H1 (cell line): ENCODE data around the gene BLTP2. TPM values are rescaled to one million over a fixed set of nuclear protein-coding genes. Genes with fewer than 3 reads are reported as not detected.
A peak's percentile ranks its signal among the peaks of the same experiment; 100 is the strongest.

Source experiments
- CTCF ChIA-PET: fragments of 300-600 bp; sonication (Branson Sonifier 250); formaldehyde crosslinking; loops from one replicate; lab custom pipeline; 2021; ENCODE audit not compliant: partially characterized antibody; lab: Charles Lee
- POLR2A ChIA-PET: fragments of 300-600 bp; sonication (Branson Sonifier 250); formaldehyde crosslinking; loops from one replicate; lab custom pipeline; 2021; ENCODE audit warnings: inconsistent platforms; ENCODE audit not compliant: partially characterized antibody; lab: Charles Lee
- DNase-seq, 2 experiments: peaks; one replicate each; pipeline versions ENCODE4 v3.0.0 to v3.0.0-alpha.2; 2010 to 2022; ENCODE audit warnings: low spot score in 2 of 2, low read depth in 1 of 2, mixed read lengths in 1 of 2
- FAIRE-seq: peaks from 2 replicates; lab custom pipeline; 2011; peaks lifted over from hg19 to GRCh38; lab: Jason Lieb, UNC
- H2AFZ ChIP-seq: 2 replicates; pipeline ENCODE4 v1.8.1; 2012; ENCODE audit warnings: low read length, inconsistent platforms
- H2AK5ac ChIP-seq: 2 replicates; pipeline ENCODE4 v1.6.1; 2013; ENCODE audit warnings: low read depth, low read length
- H2BK120ac ChIP-seq: replicated peaks from 2 replicates; pipeline ENCODE3; 2013; ENCODE audit warnings: low read depth, low read length, inconsistent platforms
- H2BK12ac ChIP-seq: 2 replicates; pipeline ENCODE4 v1.6.1; 2013; ENCODE audit warnings: low read depth, low read length
- H2BK15ac ChIP-seq: 2 replicates; pipeline ENCODE4 v1.6.1; 2013; ENCODE audit warnings: low read length
- H2BK20ac ChIP-seq: 2 replicates; pipeline ENCODE4 v1.6.1; 2013; ENCODE audit warnings: low read length
- H2BK5ac ChIP-seq: 2 replicates; pipeline ENCODE4 v1.6.1; 2013; ENCODE audit warnings: low read depth, low read length
- H3K14ac ChIP-seq: 2 replicates; pipeline ENCODE4 v1.6.1; 2013; ENCODE audit warnings: inconsistent platforms; ENCODE audit not compliant: insufficient read length
- H3K18ac ChIP-seq: 2 replicates; pipeline ENCODE4 v1.6.1; 2013; ENCODE audit warnings: low read length; ENCODE audit errors: extremely low read depth
- H3K23ac ChIP-seq: 2 replicates; pipeline ENCODE4 v1.6.1; 2013; ENCODE audit warnings: inconsistent platforms; ENCODE audit not compliant: insufficient read length
- H3K23me2 ChIP-seq: 2 replicates; pipeline ENCODE4 v1.6.1; 2013; ENCODE audit warnings: low read depth, low read length
- H3K27ac ChIP-seq: 2 replicates; pipeline ENCODE4 v1.6.1; 2011; ENCODE audit warnings: low read depth, low read length, inconsistent platforms
- H3K27me3 ChIP-seq, 4 experiments: replicated peaks in 1 of 4; 1 replicate in 1 of 4; 2 replicates in 3 of 4; pipeline versions ENCODE4 v1.6.1 to v1.8.1; 2011 to 2013; ENCODE audit warnings: low read length in 3 of 4, mild to moderate bottlenecking in 3 of 4, inconsistent platforms in 2 of 4, mixed read lengths in 2 of 4, moderate library complexity in 1 of 4; ENCODE audit not compliant: control insufficient read depth in 3 of 4, insufficient read depth in 3 of 4; ENCODE audit errors: extremely low read depth in 1 of 4
- H3K36me3 ChIP-seq, 4 experiments: 2 replicates each; pipeline versions ENCODE4 v1.6.1 to v1.8.1; 2011 to 2013; ENCODE audit warnings: mild to moderate bottlenecking in 4 of 4, low read length in 3 of 4, moderate library complexity in 2 of 4, control low read depth in 1 of 4, inconsistent platforms in 1 of 4; ENCODE audit not compliant: insufficient read depth in 4 of 4, control insufficient read depth in 2 of 4
- H3K4ac ChIP-seq: replicated peaks from 2 replicates; pipeline ENCODE3; 2013; ENCODE audit warnings: low read length, low read depth, mixed read lengths, inconsistent platforms; ENCODE audit not compliant: insufficient read length
- H3K4me1 ChIP-seq, 4 experiments: replicated peaks in 1 of 4; 1 replicate in 1 of 4; 2 replicates in 3 of 4; pipeline versions ENCODE4 v1.6.1 to v1.8.1; 2011 to 2013; ENCODE audit warnings: low read length in 3 of 4, inconsistent platforms in 2 of 4, mixed read lengths in 1 of 4; ENCODE audit not compliant: insufficient read depth in 4 of 4, control insufficient read depth in 3 of 4
- H3K4me2 ChIP-seq, 2 experiments: 2 replicates each; pipeline versions ENCODE4 v1.6.1 to v1.8.1; 2011 to 2013; ENCODE audit warnings: low read depth in 2 of 2, low read length in 2 of 2, control low read depth in 1 of 2, inconsistent platforms in 1 of 2, mild to moderate bottlenecking in 1 of 2; ENCODE audit not compliant: insufficient read depth in 1 of 2
- H3K4me3 ChIP-seq, 4 experiments: fragments of 200-600, 300-600 bp in 1 of 4; sonication (generic), shearing (Covaris generic), sonication (Bioruptor Twin) in 1 of 4; 2 replicates each; pipeline versions ENCODE4 v1.5.1 to v1.8.1; 2011 to 2016; ENCODE audit warnings: low read length in 4 of 4, low read depth in 3 of 4, control low read depth in 2 of 4, inconsistent platforms in 2 of 4, mild to moderate bottlenecking in 2 of 4, mixed read lengths in 1 of 4, moderate library complexity in 1 of 4; ENCODE audit not compliant: insufficient read depth in 2 of 4; ENCODE audit errors: extremely low read depth in 1 of 4
- H3K56ac ChIP-seq: replicated peaks from 2 replicates; pipeline ENCODE3; 2013; ENCODE audit warnings: low read depth, mild to moderate bottlenecking, mixed read lengths, low read length, inconsistent platforms; ENCODE audit not compliant: insufficient read length
- H3K79me1 ChIP-seq: 2 replicates; pipeline ENCODE4 v1.6.1; 2013; ENCODE audit warnings: low read depth, low read length, control low read depth
- H3K79me2 ChIP-seq, 2 experiments: 2 replicates each; pipeline versions ENCODE4 v1.6.1 to v1.8.1; 2012 to 2013; ENCODE audit warnings: low read length in 2 of 2, mild to moderate bottlenecking in 2 of 2, inconsistent platforms in 1 of 2; ENCODE audit not compliant: insufficient read depth in 2 of 2, control insufficient read depth in 1 of 2
- H3K9ac ChIP-seq, 4 experiments: replicated peaks in 1 of 4; 1 replicate in 1 of 4; 2 replicates in 3 of 4; pipeline versions ENCODE4 v1.6.1 to v1.8.1; 2011 to 2013; ENCODE audit warnings: low read depth in 3 of 4, low read length in 3 of 4, control low read depth in 2 of 4, mild to moderate bottlenecking in 2 of 4, moderate library complexity in 2 of 4, inconsistent platforms in 1 of 4; ENCODE audit errors: extremely low read depth in 1 of 4
- H3K9me3 ChIP-seq, 2 experiments: 2 replicates each; pipeline versions ENCODE4 v1.6.1 to v1.8.1; 2012 to 2013; ENCODE audit warnings: mild to moderate bottlenecking in 2 of 2, moderate library complexity in 2 of 2, control low read depth in 1 of 2, inconsistent platforms in 1 of 2, low read depth in 1 of 2, low read length in 1 of 2, mixed read lengths in 1 of 2; ENCODE audit not compliant: insufficient read depth in 2 of 2
- H4K20me1 ChIP-seq, 2 experiments: replicated peaks in 1 of 2; 2 replicates each; pipeline versions ENCODE3 to v1.8.1; 2011 to 2013; ENCODE audit warnings: inconsistent platforms in 2 of 2, low read length in 2 of 2, mild to moderate bottlenecking in 1 of 2; ENCODE audit not compliant: insufficient read depth in 2 of 2, control insufficient read depth in 1 of 2
- H4K5ac ChIP-seq: 2 replicates; pipeline ENCODE4 v1.6.1; 2013; ENCODE audit warnings: low read length, low read depth, mixed read lengths, inconsistent platforms; ENCODE audit not compliant: insufficient read length
- H4K8ac ChIP-seq: 2 replicates; pipeline ENCODE4 v1.8.0; 2013; ENCODE audit warnings: mild to moderate bottlenecking, moderate library complexity, low read length, inconsistent platforms; ENCODE audit not compliant: insufficient read depth; ENCODE audit errors: extremely low read depth
- H4K91ac ChIP-seq: replicated peaks from 2 replicates; pipeline ENCODE3; 2013; ENCODE audit warnings: low read length, mixed read lengths, inconsistent platforms; ENCODE audit not compliant: insufficient read length
- GTF2F1 ChIP-seq: IDR thresholded peaks from 2 replicates; pipeline ENCODE4 v1.6.1; 2012; ENCODE audit warnings: low read depth, low read length, improper control_type of control experiment, borderline replicate concordance
- HDAC2 ChIP-seq, 2 experiments: fragments of 300-600 bp in 1 of 2; sonication (generic) in 1 of 2; IDR thresholded peaks; 2 replicates each; pipeline ENCODE4 v1.6.1; 2011 to 2012; ENCODE audit warnings: low read depth in 2 of 2, low read length in 2 of 2, mild to moderate bottlenecking in 2 of 2, moderate library complexity in 2 of 2, borderline replicate concordance in 1 of 2, inconsistent platforms in 1 of 2
- SUZ12 ChIP-seq: fragments of 200-600 bp; sonication (generic); IDR thresholded peaks from 2 replicates; pipeline ENCODE4 v1.6.1; 2012; ENCODE audit warnings: mild to moderate bottlenecking, inconsistent platforms, low read length, moderate library complexity, mixed read lengths
- WGBS, 2 experiments: shearing (Covaris generic) in 1 of 2; methylation state at CpG; one replicate each; pipeline versions ENCODE4 v1.1.6 to v1.1.7; 2013 to 2015; ENCODE audit warnings: low lambda C conversion rate in 2 of 2, mixed read lengths in 2 of 2, inconsistent platforms in 1 of 2, low coverage in 1 of 2, missing lambda C conversion rate in 1 of 2; ENCODE audit not compliant: insufficient replicate concordance in 2 of 2, insufficient coverage in 1 of 2, insufficient read length in 1 of 2; ENCODE audit errors: extremely low coverage in 1 of 2, missing lambda C conversion rate in 1 of 2; 5-methylcytosine and 5-hydroxymethylcytosine counted together
- polyA plus RNA-seq, 7 experiments: library from polyadenylated mRNA; depleted of rRNA in 3 of 7; stranded (reverse) in 5 of 7; unstranded in 2 of 7; fragments of >200 nt in 5 of 7; fragments of 200-250 nt in 2 of 7; gene quantifications; 1 replicate in 5 of 7; 2 replicates in 1 of 7; 4 replicates in 1 of 7; pipeline versions ENCODE4 v1.2.1 to v1.2.3, GENCODE V29; 2011 to 2013; ENCODE audit warnings: missing spikeins in 2 of 7, mixed read lengths in 2 of 7
- total RNA-seq: library from RNA; stranded (reverse); fragmentation: NEBNext Ultra II Directional; extraction: Animal tissue kit (Norgen Biotek cat#: 25700); gene quantifications from 2 replicates; pipeline ENCODE4 v1.2.1, GENCODE V29; 2021
- TF ChIP-seq, protein P1 (sequence below): IDR thresholded peaks from 2 replicates; pipeline ENCODE4 v1.6.1; 2012; ENCODE audit warnings: inconsistent platforms
- TF ChIP-seq, protein P2 (sequence below), 3 experiments: IDR thresholded peaks; 1 replicate in 2 of 3; 2 replicates in 1 of 3; pipeline versions ENCODE4 v1.5.1 to v1.6.1; 2011; ENCODE audit warnings: low read length in 3 of 3, mild to moderate bottlenecking in 3 of 3, inconsistent platforms in 2 of 3, low read depth in 1 of 3, moderate library complexity in 1 of 3; ENCODE audit not compliant: insufficient read depth in 1 of 3; ENCODE audit errors: control extremely low read depth in 1 of 3

Gene BLTP2
- total and polyA plus RNA-seq, 2 of the 8 experiments (the other 6 are each of a cell fraction or from before 2014, with no cell fraction given), result 80.9 to 140 TPM

DNA sequence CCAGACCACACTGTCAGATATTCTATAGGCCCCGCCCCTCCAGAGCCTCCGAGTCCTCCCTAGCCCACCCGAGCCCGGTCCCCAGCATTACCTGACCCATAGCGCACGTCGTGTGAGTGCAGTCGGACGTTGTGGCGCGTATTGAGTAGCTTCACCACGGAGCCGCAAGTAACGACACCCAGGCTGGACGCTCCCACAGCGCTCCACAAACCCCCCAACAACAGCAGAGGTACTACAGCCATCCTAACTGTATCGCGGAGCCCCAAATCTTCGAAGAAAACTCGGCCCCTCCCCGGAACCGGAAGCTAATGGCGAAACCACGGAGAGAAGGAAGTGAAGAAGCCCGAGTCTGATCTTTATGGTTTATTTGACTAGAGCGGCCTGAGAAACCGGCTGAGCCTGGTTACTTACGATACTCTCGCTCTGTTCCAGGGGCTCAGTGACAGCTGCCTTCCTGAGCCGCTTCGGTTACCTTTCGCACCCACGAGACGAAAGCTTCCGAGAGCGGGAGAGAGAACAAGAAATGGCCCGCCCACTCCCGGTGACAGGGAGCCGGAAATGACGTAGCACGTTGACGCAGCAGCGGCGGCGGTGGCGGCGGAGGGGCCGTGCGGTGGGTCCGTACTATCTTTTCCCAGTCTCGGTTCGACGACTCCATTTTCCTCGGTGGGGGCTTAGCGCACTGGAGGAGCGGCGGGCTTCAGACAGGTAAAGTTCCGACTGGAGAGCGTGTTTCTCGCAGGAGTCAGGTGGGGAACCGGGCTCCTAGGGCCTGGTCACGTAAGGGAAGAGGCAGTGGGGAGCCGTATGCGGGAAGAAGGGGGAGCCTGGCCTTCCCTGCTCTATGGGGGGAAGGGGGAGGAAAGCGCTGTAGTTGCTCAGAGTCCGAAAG lies 16.9 kb upstream of the BLTP2 start, which contains the start of the genes SDF2 and SUPT6H:
SDF2 (minus strand) TSS at position 272 of the 892 bp plus-strand sequence; CDS start at position 242, 30 bp downstream.
SUPT6H (plus strand) TSS at position 571 of the 892 bp plus-strand sequence. CDS start 11,197 bp downstream, outside the sequence.
- H3K18ac ChIP-seq, result peak within 1 kb of the TSS; percentile 95
- H3K4me1 ChIP-seq, result peaks cover 0 to 2% (median 0%) of the 10 kb centered on the region in 4 experiments; a peak in 3 of 7 replicates
- H3K4me2 ChIP-seq, result peak within 1 kb of the TSS; percentile 74 to 81
- H3K79me2 ChIP-seq, result peaks cover 28 to 71% of the 10 kb centered on the region in 2 experiments
- peak within 1 kb of the TSS; percentile 92; the same call in 1 of the 2 replicates for H4K8ac ChIP-seq
- H2BK12ac ChIP-seq, result peak within 1 kb of the TSS; percentile 23; the same call in 1 of the 2 replicates
- H3K4me3 ChIP-seq, result peak within 1 kb of the TSS; percentile 85 to 99 (median 96)
- peak within 1 kb of the TSS; percentile 95 for H2BK120ac ChIP-seq
- H2BK20ac ChIP-seq, result 0 out of 2 replicates have a peak within 1 kb of the TSS, but pooled peaks have one; percentile 28
- peak within 1 kb of the TSS; percentile 96 for H2AFZ ChIP-seq
- H3K27ac ChIP-seq, result peak within 1 kb of the TSS; percentile 92
- ChIA-PET CTCF (interaction anchor here (1.4 to 4.0 kb wide), 3 partner anchors 10 to 17 kb away, joined by 3 to 38 read pairs (median 12); partner anchors contain the start of gene BLTP2), POLR2A (interaction anchor here (0.7 to 3.9 kb wide), 25 partner anchors 7 to 88 kb away, joined by 3 to 55 read pairs (median 4); partner anchors contain the start of genes ALDOC, BLTP2, PROCA1 and RPL23A)
- H4K5ac ChIP-seq, result peak within 1 kb of the TSS; percentile 95
- peak within 1 kb of the TSS; percentile 73 for H3K56ac ChIP-seq
- no peak within 1 kb of the TSS for H3K23ac ChIP-seq
- 2% methylated on average over 60 of the region's 66 CpGs; no CpG with 5 or more reads in 1 of the 2 experiments for WGBS, 2 experiments
- peaks cover 0 to 12% of the 10 kb centered on the region in 2 experiments for H4K20me1 ChIP-seq
- peaks cover 3% of the 10 kb centered on the region; the same call in 1 of the 2 replicates for H3K23me2 ChIP-seq
- H3K14ac ChIP-seq, result no peak within 1 kb of the TSS
- FAIRE-seq, result no peak
- peak within 1 kb of the TSS; percentile 93 for H4K91ac ChIP-seq
- peaks cover 0 to 17% of the 10 kb centered on the region in 2 experiments; a peak in 3 of 4 replicates for H3K9me3 ChIP-seq
- peak within 1 kb of the TSS; percentile 73 to 96 (median 93) for H3K9ac ChIP-seq
- H2BK5ac ChIP-seq, result peak within 1 kb of the TSS; percentile 66
- no peak within 1 kb of the TSS for H2AK5ac ChIP-seq
- peak in 1 of 2 experiments; percentile 98 for DNase-seq
- H3K27me3 ChIP-seq, result no peaks in the 10 kb centered on the region
- H3K79me1 ChIP-seq, result peaks cover 8% of the 10 kb centered on the region
- H2BK15ac ChIP-seq, result peak within 1 kb of the TSS; percentile 18; the same call in 1 of the 2 replicates
- H3K4ac ChIP-seq, result no peak within 1 kb of the TSS
- H3K36me3 ChIP-seq, result peaks cover 0 to 25% (median 11%) of the 10 kb centered on the region in 4 experiments; a peak in 4 of 8 replicates
- 0 out of 4 replicates have a peak, but pooled peaks have one; percentile 11 to 86 for TF ChIP-seq HDAC2 (IDR thresholded peaks at IDR 0.05; ENCODE audit: borderline replicate concordance in 1 of 2, low read depth in 2 of 2, low read length in 2 of 2)
- TF ChIP-seq, protein P1, sequence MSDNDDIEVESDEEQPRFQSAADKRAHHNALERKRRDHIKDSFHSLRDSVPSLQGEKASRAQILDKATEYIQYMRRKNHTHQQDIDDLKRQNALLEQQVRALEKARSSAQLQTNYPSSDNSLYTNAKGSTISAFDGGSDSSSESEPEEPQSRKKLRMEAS, result peak; percentile 48; the same call in 1 of the 2 replicates
- no peak for TF ChIP-seq GTF2F1
- TF ChIP-seq SUZ12, result no peak
- TF ChIP-seq, protein P2, sequence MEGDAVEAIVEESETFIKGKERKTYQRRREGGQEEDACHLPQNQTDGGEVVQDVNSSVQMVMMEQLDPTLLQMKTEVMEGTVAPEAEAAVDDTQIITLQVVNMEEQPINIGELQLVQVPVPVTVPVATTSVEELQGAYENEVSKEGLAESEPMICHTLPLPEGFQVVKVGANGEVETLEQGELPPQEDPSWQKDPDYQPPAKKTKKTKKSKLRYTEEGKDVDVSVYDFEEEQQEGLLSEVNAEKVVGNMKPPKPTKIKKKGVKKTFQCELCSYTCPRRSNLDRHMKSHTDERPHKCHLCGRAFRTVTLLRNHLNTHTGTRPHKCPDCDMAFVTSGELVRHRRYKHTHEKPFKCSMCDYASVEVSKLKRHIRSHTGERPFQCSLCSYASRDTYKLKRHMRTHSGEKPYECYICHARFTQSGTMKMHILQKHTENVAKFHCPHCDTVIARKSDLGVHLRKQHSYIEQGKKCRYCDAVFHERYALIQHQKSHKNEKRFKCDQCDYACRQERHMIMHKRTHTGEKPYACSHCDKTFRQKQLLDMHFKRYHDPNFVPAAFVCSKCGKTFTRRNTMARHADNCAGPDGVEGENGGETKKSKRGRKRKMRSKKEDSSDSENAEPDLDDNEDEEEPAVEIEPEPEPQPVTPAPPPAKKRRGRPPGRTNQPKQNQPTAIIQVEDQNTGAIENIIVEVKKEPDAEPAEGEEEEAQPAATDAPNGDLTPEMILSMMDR (IDR thresholded peaks at IDR 0.05; ENCODE audit: control extremely low read depth in 1 of 3, insufficient read depth in 1 of 3, low read depth in 1 of 3, low read length in 3 of 3), result no peak
